GM21526 (cell line): ENCODE results near the gene MARS1.

Experiments used
- ATAC-seq: cut with Tn5 transposase; IDR thresholded peaks from one replicate; pipeline ENCODE4 v1.9.1; 2021; ENCODE audit warnings: moderate library complexity; ENCODE audit not compliant: unreplicated experiment, low FRiP score

The MARS1 gene

DNA sequence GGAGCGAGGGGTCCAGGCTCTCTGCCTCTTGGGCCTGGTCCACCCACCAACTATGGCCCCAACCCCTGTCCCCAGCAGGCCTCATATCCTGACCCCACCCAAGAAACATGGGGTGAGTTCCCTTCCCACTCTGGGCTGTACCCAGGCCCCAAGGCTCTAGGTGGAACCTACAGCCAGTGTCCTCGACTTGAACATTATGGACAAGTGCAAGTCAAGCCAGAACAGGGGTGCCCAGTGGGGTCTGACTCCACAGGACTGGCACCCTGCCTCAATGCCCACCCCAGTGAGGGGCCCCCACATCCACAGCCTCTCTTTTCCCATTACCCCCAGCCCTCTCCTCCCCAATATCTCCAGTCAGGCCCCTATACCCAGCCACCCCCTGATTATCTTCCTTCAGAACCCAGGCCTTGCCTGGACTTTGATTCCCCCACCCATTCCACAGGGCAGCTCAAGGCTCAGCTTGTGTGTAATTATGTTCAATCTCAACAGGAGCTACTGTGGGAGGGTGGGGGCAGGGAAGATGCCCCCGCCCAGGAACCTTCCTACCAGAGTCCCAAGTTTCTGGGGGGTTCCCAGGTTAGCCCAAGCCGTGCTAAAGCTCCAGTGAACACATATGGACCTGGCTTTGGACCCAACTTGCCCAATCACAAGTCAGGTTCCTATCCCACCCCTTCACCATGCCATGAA, 16.8 kb upstream of the MARS1 start:
- no peak for ATAC-seq

DNA sequence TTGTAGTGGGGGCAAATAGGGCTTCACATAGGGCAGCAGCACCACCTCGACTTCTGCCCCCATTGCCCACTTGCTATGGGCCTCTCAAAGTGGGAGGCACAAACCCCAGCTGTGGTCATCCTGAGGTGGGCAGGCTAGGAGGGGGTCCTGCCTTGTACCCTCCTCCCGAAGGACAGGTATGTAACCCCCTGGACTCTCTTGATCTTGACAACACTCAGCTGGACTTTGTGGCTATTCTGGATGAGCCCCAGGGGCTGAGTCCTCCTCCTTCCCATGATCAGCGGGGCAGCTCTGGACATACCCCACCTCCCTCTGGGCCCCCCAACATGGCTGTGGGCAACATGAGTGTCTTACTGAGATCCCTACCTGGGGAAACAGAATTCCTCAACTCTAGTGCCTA, 16.2 kb upstream of the MARS1 start:
- no peak for ATAC-seq

DNA sequence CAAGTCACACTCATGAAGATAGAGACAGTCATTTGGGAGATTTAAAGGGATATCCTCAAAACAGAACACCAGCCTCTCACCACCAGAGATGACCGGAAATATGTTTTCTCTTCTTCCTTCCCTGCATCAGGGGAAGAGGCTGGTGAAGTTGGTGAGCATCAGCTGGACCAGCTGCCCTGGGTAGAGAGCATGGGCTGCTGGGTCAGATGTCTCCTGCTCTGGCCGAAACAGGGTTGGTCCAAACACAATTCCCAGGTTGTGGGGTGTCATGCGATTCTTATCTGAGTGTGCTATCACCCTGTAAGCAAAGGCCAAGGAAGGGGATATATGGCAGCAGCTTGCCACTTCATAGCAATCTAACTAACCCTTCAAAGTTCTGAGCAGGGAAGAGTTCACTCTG, 15.5 kb upstream of the MARS1 start:
- ATAC-seq, result no peak

DNA sequence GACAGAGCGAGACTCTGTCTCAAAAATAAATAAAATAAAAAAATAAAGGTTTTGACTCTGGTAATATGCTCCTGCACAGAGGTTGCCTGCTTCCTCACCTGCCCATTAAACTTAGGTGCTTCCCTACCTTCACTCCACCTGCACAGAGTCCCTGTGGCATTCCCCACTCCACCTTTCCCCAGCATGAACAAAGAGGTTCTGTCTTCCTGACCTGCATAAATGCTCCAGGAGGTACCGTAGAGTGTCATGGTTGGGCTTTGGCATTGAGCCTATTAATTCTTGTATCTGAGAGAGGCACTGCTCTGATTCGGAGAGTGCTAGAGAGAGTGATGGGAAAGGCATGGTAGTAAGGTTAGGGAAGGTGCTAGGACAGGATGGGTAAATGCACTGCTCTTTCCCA, 14.5 kb upstream of the MARS1 start:
- no peak for ATAC-seq

DNA sequence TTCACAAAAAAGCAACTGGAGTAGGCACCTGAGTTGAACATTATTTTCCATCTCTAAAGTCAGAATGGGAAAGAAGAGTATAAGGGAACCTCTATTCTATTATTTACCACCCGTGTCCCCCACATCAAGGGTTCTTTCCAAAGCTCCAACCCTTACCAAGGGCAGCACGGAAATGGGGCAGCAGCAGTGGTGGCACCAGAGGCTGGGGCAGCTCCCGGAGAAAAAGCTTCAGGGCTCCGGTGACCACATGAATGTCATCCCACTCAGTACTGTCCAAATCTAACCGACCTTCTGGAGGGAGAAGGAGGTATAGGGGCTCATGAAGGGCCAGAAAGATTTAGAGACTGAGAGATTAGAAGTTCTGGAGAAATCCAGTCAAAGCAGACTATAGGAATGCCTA, 14.0 kb upstream of the MARS1 start:
- no peak for ATAC-seq

DNA sequence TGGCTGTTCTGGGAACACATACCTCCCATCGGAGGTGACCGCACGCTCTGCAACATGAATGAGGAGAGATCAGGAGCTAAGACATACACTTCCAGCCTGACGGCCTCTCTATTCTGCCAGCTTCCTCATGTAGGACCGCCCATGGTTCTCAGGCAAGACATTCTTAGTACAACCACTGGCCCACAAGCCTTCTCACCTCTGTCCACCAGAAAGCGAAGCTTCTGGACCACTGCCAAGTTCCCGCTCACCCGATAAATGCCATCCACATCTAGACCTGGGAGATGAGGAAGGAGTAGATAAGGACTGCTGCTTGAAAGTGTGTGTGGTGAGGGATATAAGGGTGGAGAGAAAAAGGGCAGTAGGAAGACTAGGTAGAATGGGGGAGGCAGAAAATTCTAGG, 13.4 kb upstream of the MARS1 start:
- ATAC-seq, result no peak

DNA sequence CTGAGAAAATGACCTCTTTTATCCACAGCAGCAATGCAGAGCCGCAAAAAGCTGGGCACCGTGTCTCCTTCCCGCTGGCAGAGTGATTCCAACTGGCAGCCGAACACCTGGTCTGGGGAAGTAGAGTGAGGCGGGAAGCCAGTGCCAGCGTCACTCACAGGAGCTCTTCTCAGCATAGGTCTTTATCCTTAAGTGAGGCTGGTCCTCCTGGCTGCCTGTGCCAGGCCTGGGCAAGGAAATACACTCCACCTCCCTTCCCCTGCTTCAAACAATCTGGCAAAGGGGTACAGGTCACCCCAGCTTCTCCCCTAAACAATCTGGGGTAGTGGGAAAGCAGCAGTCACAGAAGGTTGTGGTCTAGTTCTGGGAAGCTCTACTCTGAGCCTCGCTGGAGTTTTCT, 13.0 kb upstream of the MARS1 start:
- ATAC-seq, result no peak

DNA sequence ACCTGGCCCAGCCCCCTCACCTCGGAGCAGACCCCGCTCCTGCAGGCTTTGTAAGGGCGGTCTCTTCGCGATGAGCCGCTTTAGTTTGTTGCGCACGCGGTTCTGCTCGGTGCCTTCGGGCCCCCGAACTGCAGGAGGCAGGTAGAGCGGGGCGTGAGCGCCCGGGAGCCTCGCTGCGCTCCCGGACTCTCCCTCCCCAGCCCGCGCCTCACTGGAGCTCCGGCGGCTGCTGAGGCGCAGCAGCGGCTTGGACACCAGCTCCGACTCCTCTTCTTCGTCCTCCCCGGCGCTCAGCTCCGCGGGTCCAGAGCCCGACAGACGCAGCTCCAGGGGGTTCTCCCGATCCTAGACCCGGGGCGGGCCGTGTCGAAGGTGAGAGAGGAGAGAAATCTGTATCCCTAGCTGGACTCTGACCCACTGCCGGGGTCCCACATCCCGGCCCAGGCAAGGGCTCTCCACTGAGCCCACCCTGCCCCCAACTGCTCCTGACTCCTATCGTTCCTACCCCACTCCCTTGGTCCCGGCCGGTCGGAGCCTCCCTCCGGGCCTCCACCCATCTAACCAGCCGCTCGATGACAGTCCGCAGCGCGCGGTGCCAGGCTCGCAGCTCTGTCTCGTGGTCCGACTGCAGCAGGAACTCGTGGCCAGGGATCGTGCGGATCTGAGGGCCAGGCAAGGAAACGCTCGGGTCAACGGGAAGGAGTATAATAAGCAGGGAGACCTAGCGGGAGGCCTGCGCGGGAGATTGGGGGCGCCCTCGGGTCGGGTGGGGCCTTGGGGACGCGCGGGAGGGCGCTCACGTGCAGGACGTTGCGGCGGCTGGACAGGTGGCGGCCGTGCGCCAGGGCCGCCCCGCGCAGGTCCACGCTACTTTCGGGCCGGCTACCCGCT, 12.4 kb upstream of the MARS1 start:
- ATAC-seq, result no peak

DNA sequence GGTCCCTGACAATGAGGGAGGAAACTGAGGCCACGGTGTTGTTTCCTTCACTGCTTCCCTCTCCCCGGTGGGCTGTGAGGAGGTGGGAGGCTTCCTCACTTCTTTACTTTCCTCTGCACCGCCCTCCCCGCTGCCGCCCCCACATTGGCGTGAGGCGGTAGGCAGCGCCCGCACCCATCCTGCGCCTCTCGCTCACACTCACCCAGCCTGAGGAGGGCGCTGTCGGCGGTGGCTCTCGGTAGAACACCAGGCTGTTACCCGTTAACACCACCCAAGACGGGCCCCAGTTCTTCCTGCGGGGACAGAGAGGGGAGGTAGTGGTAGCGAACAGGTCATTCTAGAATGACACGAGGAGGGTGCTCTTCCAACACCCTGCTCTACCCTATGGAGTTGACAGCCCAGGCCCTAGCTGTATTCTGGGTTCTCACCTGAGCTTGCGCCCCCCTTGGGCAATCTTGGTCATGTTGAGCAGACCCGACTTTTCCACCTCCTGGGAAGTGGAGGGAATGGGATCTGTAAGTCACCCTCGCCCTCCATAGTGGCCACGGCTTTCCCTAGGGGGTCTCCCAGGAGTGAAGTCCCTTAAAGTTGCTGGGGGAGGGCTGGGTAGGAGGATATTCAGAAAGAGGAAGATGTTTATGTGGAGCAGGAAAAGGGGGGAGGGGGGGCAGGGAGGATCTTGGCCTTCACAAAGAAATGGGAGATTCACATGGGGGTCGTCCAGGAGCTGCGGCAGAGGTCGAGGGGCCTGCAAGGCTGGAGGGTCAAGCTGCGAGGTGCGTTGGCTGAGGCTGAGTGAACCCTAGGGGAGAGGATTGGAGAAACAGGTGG, 11.5 kb upstream of the MARS1 start:
- no peak for ATAC-seq

DNA sequence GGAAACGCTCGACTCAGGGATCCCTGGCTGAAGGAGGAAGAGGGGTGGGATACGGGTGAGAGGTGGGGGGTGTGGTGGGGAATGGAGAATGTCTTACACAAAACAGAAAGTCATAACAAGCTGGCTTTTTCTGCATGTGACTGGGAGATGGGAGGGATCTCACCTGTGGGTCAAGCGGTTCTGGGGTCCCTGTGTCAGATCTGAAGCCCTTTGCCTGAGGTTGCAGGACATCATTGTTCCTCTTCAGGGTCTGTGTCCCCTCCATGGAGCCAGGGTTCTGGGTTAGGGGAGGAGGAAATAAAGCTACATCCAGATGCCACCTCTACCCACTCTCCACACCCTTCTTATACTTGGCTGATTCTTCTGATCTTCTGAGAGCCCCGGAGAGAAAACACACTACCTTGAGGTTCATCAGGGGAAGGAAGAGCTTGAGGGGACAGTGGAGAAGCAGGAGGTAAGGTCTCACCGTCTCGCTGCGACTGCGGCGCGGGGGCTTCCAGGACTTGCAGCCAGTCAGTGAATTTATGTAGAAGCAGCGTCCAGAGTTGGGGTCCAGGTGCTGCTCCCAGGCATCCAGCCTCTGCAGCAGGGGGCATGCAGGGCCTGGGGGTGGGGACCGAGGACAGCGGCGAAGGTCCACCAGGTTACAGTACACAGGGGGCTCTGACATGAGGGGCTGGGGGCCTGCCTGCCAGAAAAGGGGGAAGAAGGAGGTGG, 10.7 kb upstream of the MARS1 start:
- ATAC-seq, result no peak

DNA sequence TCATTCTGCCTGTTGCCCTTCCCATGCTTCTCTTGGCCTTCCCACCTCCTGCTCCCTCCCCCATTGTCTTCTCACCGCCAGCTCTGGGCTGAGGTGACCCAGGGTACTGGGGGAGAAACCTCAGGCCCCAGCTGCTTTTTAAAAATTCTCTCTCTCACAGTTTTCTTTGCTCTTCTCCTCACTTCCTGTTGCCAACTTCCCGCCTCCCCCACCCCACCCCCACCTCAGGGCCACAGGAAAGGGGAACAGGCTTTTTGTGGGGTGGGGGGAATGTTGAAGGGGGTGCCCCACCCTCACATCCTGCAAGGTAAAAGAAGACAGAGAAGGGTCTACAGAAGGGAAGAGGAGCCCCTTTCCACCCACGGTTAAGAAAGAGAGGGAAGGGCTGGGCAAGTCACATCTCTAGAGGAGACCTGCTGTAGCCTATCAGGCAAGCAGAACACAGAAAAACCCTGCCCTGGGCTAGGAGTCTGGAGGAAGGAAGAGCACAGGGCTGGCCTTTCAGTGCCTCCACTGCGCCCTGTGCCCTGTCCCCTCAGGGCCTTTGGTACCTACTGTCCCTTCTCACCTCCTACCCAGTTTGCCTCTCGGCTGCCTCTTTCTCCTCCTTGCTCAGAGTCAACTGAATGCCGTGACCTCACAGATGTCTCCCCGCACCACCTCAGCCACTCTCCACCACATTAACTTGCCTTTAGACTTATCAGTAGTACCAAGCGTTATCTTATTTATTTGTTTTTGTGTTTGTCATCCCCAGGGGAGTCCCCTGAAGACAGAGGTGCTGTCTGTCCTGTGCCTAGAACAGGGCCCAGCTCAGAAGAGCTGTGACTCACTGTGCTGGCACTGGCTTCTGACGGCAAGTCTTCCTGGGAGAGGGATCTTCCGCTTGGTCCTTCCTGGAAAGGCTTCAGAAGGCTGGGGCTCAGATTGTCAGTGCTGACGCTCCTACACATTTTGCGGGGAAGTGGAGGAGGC, 9.9 kb upstream of the MARS1 start:
- no peak for ATAC-seq

DNA sequence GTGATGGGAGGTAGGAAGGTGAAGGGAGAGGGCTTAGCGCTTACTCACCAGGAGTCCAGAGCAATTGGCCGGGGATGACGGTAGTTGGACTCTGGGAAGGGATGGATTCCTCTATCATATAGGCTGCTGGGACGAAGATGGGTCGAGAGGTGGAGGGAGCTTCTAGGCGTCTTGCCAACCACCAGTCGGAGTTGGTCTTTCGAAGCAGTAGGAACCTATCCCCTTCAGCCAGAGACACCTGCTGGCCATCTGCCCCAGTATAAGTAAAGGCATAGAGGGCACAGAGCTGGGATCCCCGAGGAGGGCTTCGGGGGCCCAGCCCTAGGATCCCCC, 8.9 kb upstream of the MARS1 start:
- no peak for ATAC-seq

DNA sequence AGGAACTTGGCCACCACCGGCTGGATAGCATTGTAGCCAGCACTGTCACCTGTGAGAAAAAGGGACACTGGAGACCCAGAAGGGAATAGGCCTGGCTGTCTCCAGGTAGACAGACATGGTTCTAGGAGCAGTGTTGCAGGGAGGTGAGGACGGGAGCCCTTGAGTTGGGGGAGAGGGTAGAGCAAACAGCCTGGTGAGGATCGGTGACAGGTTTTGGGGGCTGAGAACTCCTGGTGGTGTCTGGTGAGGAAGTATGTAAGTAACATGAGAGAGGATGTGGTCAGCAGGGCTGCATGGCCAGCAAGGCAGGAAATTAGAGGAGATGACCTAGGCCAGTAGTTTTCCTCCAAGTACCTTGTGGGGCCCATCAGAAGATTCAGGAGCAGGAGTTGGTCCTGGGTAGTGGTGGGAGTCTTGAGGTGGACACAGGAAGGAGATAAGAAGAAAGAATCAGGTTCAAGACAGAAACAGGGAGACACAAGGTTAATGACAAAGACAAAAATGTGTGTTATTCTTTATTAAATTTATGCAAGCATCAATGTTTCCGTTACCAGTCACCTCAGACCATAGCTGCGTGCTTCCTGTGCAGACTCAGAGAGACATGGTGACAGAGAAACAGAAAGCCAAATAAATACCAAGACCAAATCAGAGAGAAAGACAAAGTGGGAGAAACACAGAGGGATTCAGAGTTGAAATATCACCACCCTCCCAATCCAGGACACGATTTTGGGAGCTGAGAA, 8.3 kb upstream of the MARS1 start, which contains the start of gene ARHGAP9:
TSS of gene ARHGAP9 (minus strand) at position 491 of the 740 bp plus-strand sequence. CDS start at position 31, 460 bp downstream.
- no peak for ATAC-seq

DNA sequence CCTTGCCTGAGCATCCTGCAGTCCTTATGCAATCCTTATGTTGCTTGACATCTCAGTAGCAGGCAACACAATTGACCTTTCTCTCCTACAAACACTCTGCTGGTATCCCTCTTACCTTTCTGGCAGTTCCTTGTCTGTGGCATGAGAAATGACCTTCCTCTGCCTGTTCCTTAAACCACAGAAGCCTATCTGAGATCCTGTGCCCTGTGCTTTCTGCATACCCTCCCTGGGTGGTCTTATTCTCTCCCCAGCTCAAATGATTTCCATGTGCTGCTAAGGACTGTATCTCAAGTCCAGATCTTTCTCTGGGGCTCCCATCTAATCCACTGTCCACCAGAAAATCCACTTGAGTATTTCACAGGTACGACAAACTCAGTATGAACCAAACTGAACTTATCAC, 6.2 kb upstream of the MARS1 start:
- no peak for ATAC-seq

DNA sequence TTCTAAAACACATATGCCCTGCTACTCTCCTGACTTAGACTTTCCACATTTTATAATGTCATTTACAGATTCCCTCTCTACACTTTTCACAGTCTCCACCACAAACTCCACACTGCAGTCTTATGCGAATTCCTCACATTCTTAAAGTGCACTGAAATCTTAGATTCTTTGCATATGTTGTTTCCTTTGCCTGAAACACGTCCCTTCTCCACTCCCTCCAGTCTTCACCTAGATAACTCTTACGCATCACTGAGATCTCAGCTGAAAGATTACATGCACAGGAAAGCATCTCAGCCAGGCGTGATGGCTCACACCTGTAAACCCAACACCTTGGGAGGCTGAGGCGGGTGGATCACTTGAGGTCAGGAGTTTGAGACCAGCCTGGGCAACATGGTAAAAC, 4.4 kb upstream of the MARS1 start:
- ATAC-seq, result no peak

DNA sequence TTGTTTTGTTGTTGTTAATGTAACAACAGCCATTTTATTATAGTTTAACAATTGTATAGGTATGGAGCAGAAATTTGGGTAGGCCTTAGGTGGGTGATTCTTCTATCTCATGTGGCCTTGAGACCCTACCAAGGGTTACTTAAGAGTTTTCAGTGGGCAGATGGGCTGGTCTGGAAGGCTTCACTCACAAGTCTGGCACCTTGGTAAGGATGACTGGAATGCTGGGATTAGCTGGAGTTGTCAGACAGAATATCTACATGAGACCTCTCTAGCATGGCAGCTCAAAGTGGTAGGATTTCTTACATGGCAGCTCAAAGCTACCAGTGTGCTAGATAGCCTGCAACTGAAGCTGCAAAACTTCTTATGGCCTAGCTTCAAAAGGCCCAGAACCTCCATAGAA, 2.2 kb upstream of the MARS1 start:
- no peak for ATAC-seq

DNA sequence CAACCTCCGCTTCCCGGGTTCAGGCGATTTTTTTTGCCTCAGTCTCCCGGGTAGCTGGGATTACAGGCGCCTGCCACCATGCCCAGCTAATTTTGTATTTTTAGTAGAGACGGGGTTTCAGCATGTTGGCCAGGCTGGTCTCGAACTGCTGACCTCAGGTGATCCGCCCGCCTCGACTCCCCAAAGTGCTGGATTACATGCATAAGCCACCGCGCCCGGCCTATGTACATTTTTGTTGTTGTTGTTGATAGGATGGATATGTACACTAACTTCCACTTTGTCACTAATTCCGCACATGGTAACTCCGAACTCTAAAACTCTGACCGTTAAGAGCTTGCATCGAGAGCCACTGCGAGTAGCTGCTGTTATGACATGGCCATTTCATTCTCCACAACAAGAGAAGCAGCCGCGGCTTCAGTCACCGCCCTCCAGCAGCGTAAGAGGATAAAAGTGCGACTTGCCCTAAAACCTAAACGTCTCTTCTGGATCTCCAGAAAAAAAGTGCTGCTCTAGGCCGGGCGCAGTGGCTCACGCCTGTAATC, 742 bp upstream of the MARS1 start:
- ATAC-seq, result no peak

DNA sequence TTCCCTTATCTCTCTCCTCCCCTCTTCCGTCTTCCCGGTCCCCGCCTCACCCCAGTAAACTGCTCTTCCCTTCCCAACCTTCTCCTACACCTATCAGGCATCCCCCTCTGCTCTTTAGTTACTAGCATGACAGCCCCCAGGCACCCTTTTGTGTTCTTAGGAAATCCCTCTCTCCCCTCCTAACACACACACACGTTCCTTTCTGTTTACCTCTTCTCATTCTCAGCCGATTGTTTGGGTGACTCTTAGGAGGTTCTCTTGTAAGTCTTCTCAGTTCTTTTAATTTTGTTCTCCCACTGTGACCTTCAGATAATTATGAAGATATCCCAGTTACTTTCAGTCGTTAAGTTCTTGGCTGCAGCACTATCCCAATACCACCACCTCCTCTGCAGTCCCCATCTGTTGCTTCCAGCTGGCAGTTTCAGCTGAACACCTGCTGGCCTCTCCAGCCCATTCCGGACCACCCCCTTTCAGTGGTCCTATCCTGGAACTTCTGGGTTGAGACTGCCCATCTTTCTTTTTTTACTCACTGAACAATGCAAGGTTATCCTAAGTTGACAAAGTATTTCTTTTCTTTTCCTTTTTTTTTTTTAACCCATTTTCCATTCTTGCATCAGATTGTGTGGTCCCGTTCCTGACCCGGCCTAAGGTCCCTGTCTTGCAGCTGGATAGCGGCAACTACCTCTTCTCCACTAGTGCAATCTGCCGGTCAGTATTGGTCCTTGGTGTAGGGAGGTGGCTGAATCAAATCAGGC, 711 bp downstream of the MARS1 start:
- no peak for ATAC-seq
